Activated CD4-positive, alpha-beta T cell treated with anti-CD3 and anti-CD28 coated beads, Interleukin-2, amount 50 U/mL, for 48 hours (primary cell): ENCODE data around the gene UBP1.
"Not testable (repeated sequence)": the region's sequence is repeated elsewhere in the genome, so short reads cannot be mapped to it uniquely, and the experiment has no call there.

Source experiments
- DNase-seq, 2 experiments: peaks; one replicate each; pipeline ENCODE4 v3.0.0-alpha.2; 2020

The UBP1 gene

DNA sequence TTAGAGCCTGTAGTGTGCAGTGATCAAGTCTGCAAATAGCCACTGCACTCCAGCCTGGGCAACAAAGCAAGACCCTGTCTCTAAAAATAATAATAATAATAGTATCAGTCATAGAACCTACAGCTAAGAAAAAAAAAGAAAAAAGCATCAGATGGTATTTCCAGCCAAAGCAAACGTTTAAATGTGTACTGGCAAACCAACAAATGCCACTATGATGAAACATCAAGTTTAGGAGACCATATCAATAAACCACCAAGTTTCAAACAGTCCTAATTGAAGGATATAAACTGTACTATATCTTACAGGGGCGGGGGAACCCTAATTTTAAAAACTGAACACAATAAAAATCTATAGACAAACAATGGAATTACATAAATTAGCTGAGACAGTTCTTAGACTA, 6.4 kb downstream of the UBP1 start:
- no peak for DNase-seq

DNA sequence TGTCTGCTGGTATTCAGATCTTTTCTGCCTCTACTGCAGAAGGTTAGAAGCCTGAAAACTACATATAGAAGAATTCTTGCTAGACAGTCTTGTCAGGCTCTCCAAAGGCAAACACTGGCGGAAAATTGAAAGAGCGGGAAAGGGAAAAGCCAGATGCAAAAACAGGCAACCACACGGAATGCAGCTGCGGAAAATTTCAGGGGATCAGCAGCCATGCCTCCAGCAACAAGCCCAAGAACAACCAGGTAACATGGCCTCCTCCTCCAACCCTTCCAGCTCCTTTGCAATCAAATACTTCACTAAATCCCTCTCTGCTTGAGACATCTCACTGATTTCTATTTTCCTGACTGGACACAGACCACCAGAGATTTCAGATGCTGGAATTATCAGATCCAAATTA, 9.6 kb downstream of the UBP1 start:
- no peak for DNase-seq

DNA sequence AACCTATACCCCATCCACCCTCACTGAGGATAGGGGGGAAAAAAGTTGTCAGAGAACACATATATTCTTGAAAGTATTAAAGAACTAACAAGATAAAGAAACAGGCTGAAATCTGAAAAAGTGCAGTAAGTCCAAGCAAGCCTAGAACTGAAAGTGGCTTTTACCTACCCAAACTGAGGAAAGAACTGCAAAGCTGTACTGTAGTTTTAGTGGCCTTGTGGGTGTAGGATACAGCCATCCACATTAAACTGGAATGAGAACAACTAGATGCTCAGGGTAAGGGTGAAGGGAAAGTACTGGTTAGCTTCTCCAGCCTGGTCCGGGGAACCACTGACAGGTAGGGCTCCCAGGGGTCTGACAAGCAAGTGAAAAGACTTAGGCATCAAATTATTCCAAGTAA, 10.1 kb downstream of the UBP1 start:
- DNase-seq = no peak

DNA sequence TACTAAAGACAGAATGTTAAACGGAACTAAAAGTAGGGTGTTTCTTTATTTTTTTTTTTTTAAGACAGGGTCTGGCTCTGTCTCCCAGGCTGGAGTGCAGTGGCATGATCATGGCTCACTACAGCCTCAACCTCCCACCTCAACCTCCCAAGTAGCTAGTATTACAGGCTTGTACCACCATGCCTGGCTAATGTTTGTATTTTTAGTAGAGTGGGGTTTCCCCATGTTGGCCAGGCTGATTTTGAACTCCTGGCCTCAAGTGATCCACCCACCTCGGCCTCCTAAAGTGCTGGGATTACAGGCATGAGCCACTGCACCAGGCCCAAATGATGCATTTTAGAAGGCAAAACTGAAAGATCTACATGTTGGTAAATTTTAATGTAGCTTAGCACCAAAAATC, 10.9 kb downstream of the UBP1 start:
- DNase-seq = not testable (repeated sequence)

DNA sequence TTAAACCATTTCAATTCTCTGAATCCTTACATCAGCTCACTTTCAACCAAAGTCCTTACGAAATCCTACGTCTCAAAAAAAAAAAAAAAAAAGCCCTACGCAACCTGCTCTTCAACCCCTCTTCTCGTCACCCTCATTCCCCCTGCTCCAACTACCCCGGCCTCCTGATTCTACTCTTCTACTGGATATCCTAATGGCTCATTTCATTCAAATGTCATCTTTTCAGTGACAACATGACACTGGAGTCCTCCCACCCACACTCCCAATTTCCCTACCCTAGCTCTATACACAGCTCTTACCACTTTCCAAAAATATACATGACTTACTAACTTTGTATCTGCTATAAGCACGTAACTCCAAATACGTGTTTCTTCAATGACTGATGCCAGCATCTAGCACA, 11.5 kb downstream of the UBP1 start:
- no peak for DNase-seq

DNA sequence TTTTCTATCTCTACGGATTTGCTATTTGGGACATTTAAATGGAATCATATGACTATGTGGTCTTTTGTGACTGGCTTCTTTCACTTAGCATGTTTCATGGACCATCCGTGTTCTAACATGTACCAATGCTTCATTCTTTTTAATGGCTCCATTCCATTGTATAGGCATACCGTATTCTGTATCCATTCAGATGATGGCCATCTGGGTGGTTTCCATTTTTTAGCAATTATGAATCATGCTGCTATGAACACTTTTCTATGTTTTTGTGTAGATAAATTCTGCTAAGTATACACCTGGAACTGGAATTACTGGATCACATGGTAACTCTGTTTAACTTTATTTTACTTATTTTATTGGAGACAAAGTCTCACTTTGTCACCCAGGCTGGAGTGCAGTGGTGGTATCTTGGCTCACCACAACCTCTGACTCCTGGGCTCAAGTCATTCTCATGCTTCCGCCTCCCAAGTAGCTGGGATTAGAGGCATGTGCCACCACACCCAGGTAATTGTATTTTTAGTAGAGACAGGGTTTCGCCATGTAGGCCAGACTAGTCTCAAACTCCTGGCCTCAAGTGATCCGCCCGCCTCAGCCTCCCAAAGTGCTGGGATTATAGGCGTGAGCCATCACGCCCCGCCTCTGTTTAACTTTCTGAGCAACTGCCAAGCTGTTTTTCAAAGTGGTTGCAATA, 13.4 kb downstream of the UBP1 start:
- no peak for DNase-seq

DNA sequence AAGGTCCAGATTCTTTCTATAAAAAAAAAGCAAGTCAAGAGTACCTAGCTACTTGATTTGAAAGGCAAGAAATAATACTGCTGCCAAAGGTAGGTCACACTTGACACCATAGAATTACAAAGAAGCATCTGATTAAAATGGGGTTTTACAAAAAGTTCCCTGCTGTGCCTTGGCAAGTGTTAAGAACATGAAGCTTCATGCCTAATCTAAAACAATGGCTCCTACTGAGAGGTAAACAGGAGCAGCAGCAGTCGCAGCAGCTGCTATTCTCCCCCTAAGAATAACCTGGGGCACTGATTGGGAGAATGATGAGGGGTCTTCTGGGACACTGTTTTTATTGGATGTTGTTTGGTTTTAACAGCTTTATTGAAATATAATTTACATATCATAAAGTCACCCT, 14.1 kb downstream of the UBP1 start:
- DNase-seq = no peak

DNA sequence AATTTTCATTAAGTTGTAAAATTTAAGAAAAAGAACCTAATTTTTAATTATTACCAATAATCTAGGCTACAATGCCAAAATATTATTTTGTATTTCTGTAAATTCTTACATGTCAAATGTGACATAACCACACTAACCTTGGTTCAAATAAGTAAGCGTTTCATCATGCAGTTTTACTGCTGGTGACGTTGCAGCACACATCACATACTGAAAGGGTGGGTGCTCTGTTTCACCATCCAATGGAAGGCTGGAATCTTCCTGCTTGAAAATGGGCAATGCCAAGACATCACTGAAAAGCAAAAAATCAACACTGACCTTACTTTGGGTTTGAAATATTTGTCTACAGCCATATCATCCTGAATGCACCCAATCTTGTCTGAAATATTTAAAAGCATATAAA, 14.8 kb downstream of the UBP1 start:
- no peak for DNase-seq

DNA sequence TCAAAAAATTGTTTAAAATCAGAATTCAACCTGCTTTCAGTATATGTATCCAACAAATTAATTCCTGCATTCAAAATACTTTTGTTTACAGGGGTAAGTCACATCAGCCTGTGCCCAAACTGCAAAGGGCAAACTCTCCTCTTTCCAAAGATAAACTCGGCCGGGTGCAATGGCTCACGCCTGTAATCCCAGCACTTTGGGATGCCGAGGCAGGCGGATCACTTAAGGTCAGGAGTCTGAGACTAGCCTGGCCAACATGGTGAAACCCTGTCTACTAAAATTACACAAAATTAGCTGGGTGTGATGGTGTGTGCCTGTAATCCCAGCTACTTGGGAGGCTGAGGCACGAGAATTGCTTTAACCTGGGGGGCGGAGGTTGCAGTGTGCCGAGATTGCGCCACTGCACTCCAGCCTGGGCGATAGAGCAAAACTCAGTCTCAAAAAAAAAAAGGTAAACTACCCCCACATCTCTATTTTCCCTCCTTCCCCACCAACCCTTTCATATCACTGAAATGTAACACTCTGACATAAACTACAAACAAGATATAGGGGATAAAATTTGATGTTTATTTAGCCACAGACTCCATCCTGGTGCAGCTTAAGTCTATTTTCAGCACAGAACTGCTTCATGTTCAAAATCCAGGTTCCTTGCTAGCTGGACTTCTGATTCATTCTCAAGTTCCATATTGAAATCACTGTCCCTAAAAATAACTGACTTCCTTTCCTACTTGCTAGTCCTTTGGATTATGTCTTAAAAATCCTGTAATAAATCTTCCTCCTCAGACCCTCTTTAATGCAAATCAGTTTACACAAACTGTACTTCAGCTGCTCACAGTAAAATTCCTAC, 15.4 kb downstream of the UBP1 start:
- DNase-seq = no peak

DNA sequence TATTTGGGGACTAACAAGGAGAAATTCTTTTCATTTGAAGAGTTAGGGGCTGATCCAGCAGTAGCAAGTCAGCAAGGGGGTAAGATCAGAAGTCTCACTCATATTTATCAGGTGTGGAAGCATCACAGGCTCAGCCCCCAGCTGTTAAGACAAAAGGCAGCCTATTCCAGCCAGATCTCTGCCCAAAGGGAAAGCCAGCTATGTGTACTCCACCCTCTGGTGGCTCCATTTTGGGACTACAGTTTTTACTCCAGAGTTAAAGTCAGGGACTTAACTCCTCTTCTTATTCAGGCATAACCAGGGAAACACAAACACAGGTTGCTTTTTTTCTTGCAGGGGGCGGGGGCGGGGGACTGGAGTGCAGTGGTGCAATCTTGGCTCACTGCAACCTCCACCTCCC, 19.2 kb downstream of the UBP1 start:
- DNase-seq = no peak

DNA sequence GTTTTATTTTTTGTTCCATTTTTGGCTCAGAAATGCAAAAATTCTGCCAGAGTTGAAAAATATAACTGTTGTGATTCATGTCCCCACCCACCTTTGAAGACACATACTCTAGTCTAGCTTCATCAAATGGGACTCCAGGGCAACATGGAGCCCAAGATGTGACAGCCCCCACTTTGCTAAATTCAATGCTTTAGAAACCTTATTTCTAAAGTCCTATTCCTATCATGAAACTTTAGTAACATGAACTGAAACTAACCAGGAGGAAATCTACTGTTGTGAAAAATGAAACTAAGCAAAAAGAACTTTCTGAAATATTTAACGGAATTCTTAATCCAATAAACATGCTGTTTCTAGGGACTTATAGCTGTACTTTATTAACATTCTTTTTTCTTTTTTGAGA, 20.3 kb downstream of the UBP1 start:
- no peak for DNase-seq

DNA sequence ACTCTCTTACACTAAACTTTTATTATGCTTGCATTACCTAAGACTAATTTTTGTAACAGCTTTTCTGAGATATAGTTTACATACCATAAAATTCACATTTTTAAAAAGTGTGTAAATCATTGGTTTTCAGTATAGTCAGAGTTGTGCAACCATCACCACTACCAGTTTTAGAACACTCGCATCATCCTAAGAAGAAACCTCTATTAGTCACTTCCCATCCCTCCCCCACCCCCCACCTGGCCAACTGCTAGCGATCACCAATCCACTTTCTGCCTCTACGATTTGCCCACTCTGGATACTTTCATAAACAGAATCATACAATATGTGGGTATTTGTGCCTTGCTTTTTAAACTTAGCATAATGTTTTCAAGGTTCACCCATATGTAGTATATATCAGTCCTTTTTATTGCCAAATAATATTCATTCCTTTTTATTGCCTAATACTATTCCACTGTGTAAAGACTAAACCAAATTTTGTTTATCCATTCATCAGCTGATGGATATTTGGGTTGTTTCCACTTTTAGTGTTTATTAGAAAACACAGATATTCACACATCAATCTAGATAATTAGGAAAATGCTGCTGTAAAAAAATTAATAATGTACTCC, 23.0 kb downstream of the UBP1 start:
- peak; percentile 28 to 37 for DNase-seq

DNA sequence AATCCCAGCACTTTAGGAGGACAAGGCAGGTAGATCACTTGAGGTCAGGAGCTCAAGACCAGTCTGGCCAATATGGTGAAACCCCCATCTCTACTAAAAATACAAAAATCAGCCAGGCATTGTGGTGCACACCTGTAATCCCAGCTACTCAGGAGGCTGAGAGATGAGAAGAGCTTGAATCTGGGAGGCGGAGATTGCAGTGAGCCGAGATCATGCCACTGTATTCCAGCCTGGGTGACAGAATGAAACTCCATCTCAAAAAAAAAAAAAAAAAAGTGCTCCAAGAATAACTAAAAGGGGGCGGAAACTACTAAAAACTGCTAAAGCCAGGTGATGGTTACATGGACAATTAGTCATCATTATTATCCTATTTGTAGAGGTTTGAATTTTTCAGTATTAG, 29.4 kb downstream of the UBP1 start:
- DNase-seq = not testable (repeated sequence)

DNA sequence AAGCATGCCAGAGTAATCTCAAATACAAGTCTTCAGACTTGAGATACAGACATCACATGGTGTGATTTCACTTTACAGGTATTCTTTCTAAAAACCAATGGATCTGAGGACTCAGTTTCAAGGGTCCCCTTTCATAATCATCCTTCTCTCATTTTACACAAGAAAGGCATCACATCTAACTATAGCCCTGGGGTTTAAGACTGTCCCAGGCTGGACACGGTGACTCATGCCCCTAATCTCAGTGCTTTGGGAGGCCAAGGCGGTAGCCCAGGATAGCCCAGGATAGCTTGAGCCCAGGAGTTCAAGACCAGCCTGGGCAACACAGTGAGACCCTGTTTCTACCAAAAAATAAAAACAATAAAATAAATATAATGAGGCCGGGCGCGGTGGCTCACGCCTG, 36.4 kb downstream of the UBP1 start:
- DNase-seq = no peak

DNA sequence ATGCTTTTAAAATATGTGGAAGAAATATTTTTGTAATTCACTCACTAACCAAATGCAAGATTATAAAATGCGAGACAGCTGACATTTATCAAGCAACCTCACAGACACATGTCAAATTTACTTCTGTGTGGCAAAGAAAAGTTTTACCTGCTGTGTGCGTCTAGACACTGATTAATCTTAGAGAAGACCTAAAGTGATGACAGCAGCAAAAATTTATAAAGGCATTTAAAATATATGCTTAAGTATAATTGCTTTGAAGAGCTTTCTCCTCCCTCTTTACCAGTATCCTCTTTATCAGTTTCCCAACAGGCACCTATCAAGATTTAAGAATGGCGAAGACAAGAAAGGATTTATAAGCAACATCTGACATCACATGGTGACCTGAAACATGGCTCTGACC, 37.3 kb downstream of the UBP1 start:
- no peak for DNase-seq

DNA sequence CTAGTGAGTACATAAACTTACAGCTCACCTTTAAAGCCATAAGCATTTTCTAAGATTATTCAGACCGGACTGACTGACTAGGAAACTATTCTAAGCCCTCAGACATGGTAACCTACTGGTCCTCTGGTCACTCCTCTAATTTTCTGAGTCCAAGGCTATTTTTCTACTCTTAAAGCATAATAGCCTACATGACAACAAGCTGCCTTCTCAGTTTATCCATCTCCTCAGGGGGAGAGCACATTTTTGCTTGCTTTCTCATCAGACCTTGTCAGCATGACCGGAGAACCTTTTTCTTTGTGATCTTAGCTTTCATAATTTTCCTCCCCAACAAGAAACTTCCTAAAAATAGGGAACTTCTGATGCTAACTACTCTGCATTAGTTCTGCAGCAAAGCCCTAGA, 38.4 kb downstream of the UBP1 start:
- no peak for DNase-seq

DNA sequence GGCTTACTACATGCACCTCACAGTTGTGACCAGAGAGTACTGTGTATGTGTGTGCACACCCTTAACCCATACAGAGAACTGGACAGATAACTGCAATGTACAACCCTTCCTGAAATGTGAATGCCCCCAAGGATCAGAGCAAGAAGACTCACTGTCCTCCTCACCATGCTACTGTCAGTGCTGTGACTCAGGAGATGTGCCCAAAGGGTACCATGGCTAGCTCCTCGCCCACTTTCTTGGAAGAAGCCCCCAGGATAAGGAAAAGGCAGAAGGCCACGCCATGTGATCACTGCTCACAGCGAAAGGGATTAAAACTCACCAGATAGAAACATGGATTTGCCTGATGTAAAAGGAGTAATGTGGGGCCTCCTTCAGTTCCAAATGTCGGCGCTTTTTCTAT, 41.8 kb downstream of the UBP1 start:
- no peak for DNase-seq

DNA sequence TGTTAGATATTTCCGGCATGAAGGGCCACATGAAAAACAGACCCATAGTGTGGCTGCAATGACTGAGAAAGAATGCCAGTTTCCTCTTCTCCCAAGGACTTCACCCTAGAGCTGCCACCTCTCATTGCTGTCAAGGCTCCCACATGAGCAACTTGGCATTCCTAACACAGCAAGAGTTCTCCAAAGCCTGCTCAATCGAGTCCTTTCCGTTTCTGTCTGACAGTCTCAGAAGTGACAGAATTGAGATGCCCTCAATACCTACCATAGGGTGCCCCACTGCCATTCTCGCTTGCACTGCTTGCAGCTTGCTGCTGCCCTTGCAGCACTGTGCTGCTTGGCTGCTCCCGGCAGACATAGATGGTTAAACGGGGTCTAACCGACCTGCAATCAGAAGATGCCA, 44.3 kb downstream of the UBP1 start:
- DNase-seq = no peak

DNA sequence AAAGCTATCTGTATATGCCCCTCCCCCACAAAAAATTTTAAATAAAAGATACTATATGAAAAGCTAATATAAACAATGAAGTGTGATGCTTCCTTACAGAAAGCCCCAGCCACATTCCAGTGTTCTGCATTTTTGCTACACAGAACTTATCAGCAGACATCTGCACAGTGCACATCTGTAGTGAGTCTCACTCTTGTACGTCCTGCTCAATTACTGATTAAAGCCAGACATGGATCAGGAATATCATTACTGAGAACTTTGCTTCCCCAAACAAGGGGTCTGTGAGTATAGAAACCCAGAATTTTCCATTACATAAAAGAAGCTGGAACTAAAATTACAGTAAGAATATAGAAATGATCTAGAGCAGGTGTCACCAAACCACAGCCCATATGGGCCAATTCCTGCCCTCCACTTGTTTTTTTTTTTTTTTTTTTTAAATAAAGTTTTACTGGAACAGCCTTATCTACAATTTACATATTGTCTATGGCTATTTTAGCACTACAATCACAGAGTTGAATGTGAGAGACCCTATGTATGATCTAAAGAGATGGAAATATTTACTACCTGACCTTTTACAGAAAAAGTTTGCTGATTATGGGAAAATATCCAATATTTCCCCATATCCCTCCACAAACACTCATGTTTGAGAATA, 45.7 kb downstream of the UBP1 start:
- DNase-seq = no peak

DNA sequence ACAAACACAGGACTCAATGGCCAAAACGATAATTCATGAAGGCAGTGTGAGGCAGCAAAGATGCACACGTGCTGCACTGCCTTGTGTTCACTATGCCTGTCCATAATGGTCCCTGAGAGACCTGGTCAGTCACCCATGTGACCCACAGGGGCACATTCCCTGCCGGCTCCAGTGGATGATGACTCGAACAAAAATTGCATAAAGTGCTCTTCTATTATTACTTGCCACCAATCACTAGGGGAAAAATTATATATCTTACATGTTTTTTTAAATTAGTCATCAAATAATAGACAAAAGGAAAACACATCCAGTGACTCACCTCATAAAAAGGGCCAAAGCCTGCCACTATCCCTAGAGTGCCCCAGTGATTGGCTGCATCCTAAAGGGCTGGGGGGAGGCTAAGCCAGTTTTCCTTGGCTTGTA, 47.5 kb downstream of the UBP1 start:
- no peak for DNase-seq

DNA sequence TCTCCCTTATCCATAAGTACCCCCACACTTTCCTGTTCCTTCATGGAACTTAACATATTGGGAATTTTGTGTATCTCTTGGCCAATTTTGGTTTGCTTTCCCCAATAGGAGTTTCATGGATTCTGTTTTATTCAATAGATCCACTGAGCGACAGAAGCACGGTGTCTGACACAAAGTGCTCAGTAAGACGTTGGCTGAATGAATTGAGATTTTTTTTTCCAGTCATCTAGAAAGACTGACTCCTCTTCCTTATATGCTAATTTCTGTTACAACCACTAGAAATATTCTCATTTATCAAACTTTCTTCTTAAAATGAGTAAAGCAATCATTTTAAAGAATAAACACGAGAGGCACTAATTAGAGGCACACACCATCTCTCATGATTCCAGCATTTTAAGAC, 48.1 kb downstream of the UBP1 start:
- no peak for DNase-seq

DNA sequence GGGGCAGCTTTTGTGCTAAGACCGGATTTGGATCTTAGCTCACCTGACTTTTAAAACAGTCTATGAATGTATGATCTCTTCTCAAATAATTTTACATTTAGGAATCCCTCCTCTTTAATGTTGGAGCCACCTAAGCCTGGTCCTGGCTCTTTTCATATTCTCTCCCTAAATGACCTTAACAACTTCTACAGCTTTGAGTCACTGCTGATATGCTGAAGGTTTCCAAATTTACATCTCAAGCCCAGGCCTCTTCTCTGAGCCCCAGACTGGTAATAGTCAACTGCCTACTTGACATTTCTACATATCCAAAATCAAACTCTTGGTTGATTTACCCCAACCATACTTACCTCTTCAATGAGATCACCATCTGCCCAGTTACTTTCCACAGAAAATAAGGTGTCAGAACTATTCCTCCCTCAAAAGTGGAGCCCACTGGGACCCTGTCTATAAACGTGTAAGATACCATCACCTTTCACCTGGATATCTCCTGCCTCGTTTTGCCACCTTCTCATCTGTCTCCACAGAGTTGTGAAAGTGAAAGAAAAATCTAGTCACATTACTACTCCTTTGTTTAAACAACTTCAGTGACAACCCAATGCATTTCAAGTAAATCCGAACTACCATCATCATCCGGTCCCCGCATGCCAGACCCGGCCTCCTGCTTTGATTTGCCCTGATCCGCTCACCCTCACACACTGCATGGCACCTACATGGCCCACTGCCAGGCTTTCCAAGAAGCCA, 48.8 kb downstream of the UBP1 start:
- DNase-seq = no peak

DNA sequence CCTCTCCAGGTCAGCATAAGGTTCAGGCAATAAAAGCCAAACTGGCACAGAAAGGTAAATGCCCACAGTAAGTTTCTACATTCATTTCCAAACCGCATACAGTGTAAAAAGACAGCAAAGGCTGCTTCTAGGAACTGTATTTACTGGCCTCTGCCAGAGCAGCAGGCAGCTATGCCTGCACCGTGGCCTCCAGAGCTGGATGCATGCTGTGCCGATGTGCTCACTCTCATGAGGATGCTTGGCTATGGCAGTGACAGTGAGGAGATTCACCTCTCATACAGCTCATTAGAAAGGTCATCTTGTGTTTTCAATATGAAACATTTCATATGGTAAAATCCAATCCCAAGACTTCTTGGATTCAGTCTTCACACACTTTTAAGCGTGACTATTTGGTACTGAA, 50.3 kb downstream of the UBP1 start:
- DNase-seq = no peak
